ENCODE data around the gene WDPCP.
"Not testable (repeated sequence)": the region's sequence is repeated elsewhere in the genome, so short reads cannot be mapped to it uniquely, and the experiment has no call there.

Gene WDPCP

DNA sequence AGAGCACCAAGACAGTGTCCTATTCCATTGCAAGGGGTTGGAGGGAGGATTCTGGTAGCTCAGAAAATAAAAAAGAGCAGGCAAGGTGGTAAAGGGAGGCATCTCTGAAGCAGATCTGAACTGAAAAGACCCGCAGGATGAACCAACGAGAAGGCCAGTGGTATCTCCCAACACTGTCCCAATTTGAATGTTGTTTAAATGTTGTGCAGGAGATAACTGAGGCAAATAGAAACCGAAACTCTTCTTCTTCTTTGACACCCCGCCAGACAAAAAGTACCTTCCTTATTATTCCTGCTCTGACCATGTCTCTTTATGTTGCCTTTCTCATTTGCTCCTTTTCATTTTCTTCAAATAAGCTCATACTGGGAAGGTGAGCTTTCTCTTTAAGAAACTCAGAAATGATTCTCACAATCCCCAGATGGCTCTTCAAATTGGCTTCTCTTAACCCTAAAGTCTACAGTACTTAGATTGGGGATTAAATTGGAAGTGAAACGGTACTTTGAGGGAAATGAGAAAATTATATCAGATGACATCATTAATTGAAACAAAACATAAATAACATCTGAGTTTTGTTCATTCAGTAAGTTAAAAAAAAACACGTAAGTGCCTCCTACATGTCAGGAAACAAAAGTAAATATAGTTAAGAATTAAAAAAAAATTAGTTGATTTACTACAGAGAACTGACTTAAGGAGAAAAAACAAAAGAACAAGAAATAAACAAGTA is 143.6 kb downstream of the WDPCP start:
- DNase-seq (ENCODE audit: low read depth) = no peak

DNA sequence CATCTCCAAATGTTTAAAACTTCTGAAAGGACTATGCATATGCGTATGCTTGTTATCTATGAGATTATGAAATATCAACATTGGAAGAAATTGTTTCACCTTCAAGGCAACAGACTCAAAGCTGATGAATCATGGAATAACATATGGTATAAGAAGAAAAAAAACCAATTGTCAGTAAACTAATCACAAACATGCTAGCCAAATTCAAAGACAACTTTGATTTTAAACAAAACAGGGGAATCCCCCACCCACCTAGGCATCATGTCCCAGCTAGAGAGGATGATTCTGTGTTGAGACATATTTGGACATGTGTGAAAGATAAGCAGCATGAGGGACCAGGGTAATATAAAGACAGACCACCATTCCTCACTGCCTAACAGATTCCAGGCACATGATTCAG is 147.7 kb downstream of the WDPCP start:
- DNase-seq (ENCODE audit: low read depth) = no peak

DNA sequence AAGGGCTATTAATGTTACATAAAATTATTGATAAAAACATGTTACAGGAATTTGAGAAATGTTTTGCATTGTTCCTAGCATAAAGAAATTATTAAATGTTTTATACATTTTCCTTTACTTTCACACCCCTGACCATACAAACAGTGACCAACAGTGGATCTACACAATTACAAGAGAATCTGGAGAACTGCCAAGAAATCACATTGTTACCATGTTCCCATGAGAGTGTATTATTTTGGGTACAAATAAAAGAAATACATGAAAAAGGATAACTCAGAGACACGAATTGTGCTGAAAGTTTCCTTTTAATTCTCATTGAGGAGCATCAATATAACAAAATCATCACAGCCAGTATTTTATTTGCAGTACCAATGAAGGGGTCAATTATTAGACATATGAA is 150.1 kb downstream of the WDPCP start:
- no peak for DNase-seq (ENCODE audit: low read depth)

DNA sequence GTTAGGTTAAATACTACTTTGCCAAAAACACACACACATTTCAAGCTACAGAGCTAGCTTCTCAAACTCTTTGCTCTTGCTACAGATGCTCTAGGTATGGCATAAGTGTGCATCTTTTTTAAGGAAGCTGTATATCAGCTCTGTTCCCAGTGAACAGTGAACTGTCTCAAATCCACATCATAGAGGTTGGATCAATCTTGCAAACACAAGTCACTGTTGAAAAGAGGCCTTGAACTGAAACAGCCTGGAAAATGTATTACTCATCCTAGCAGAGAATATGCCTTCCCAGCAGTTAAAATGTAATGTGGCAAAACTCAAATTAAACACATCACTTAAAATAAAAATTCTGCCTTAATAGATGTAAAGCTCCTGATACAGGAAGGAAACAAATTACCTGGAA is 151.8 kb downstream of the WDPCP start:
- no peak for DNase-seq (ENCODE audit: low read depth)

DNA sequence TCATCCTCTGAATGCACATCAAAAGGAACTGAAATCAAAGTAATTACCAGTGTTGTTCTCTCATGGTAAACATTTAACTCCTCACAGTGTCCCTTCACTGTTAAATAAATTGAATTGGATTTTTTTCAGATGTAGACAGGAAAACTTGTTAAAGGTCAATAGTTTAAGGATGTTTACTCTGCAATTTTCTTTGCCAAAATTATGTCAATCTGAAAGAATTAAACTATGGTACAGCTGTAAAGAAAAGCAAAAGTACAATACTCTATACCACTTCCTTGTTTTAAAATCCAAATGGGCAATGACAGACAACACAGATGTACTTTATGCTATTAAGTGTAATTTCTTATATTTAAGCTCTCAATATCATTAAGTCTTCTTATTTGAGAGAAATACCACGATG is 153.2 kb downstream of the WDPCP start:
- no peak for DNase-seq (ENCODE audit: low read depth)

DNA sequence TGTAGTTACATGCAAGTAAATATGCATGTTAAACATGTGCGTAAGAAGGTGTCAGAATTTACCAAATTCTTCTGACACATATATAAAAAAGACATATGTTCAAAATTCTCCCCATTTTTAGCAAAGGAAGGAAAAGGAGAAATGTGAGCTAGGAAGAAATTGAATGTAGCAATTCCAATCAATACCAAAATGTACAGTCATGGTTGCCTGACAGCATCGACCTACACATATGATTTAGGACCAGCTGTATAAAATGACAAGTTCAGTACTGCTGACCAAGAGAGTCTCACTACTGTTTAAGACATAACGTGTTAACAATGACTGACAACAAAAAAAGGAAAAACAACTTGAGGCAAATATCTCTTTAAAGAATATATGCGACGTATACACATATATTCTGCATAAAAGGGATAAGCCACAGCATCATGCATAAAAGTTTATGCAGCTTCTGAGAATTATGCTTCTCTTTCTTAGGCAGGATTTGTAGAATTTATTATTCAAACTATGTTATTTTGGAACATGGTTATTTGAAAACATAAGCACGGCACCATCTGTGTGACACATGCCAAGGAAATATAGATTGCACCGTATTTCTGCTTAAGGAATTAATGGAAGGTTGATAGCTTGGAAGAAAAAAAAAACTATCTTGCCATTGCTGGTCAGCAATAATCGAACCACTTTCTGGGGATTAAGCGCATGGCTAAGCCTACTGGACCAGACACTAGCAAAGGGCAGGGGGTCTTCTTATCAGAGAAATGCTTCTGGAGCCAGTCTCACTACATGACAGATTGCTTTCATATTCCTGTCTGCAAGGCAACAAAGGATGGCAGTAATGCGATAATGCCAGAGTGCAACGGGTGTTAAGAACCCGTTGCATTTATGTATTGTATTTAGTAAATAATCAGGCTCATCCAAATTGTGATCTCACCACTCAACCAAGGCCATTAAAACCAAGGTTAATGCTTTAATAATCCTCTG is 154.0 kb downstream of the WDPCP start:
- no peak for DNase-seq (ENCODE audit: low read depth)

DNA sequence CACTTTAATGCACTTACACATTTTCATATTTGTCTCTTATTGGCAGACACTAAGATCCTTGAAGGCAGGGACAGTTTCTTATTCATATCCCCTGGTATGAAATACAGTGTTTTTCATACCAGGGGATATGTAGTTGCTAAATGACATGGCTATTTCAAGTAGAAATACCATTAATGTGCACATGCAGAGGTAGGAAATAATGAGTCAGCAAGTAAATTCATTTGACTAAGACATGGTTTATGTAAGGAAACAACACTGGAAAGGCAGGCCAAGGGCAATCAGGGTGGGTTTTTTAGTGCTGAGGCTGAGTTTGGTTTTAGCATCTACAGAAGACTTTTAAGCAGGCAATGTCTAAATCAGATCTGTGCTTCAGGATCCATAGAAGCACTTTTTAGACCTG is 155.9 kb downstream of the WDPCP start:
- no peak for DNase-seq (ENCODE audit: low read depth)

DNA sequence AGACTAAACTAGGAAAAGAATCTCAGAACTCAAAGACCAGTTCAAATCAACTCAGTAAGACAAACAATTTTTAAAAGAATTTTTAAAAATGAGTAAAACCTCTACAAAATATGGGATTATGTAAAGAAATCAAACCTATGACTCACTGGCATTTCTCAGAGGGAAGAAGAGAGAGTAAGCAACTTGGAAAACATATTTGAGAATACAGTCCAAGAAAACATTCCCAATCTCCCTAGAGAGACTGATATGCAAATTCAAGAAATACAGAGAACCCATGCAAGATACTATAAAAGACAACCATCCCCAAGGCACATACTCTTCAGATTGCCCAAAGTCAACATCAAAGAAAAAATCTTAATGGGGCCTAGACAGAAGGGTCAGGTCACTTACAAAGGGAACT is 162.7 kb downstream of the WDPCP start:
- DNase-seq (ENCODE audit: low read depth) = no peak

DNA sequence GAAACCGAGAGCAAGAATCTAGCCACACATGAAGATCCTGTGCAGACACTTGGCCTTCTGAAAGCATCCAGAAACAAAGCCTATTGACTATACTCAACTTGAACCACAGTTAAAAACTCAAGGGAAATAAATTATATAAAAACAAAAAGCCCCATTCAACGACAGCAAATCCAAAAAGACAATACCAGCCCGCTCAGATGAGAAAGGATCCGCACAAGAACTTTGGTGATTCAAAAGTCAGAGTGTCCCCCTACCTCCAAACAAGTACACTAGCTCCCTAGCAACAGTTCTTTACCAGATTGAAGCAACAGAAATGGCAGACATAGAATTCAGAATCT is 163.2 kb downstream of the WDPCP start:
- DNase-seq (ENCODE audit: low read depth) = no peak

DNA sequence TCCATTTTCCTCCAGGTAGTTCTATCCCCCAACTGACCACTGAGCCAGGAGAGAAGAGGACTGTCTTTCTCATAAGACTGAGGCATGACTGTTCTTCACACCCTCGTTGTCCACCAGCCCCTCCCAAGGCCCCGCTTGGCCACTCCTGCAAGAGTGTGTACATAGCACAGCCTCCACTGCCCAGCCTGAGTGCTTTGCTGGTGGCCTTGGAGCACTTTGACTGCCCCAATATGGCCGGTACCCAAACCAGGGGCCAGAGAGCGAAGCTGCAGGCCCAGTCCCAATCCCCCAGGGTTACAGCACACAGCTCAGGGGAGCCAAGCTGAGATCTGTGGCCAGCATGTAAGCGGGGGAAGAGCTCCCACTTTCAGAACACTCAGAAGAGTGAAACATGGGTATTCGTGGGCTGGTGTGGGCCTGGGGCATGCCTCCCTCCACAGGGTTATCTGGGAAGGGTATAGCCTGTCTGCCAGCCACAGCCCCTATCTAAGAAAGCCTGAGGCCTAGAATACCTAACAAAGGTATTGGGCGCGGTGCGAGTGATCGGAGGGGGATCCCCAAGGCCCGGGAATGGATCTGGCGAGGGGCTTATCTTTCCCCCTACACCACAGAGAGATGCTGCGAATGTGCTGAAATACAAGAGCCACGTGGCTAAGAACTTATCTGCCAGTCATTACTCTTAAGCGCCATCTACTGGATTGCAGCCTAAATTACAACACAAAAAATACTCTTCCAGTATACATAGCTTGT is 163.8 kb downstream of the WDPCP start:
- DNase-seq (ENCODE audit: low read depth) = no peak

DNA sequence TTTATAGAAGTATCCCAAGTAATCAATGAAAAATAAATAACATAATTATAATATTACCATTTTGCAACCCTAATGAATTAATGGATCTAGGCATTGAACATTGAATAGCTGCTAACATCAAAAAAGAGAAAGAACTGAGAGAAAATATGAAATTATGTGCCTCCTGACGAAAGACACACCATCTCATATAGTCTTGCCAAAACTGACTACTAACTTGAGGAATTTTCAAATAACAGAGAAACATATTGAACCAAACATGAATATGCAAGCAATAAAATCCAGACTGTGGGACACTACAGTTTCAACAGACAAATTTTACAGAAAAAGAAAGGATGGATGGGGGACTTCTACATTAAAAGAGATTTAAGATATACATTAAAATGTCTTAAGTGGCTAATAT is 165.7 kb downstream of the WDPCP start:
- no peak for DNase-seq (ENCODE audit: low read depth)

DNA sequence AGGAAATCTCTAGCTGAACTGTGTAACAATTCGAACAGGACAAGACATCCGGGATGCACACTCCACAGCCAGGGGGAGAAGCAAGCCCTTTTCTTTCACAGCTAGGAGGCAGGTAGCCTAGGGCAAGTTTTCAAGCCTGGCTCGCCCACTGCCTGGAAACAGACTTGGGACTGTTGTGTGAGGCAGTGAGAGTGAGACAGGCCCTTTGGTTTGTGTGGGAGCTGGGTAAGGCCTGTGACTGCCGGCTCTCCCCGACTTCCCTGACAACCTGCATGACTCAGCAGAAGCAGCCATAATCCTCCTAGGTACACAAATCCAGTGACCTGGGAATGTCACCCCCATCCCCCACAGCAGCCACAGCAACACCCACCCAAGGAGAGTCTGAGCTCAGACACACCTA is 179.7 kb downstream of the WDPCP start:
- DNase-seq (ENCODE audit: low read depth) = no peak

DNA sequence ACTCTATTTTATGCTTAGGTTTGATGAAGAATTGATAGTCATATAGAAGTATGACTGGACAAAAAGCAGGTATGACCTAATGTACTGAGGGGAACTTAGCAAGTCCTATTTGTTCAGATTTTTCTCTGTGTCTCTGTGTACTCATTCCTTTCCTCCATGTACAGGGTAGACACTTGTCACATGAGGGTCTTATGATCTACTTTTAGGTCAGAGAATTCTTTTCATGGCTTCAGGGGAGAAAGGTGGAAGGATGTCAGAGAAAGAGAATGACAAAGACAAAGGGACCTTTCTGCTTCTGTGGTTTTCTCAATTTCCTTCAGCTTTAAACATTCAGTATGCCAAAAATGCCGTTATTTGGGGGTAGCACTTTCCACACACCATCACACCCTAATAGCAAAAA is 181.6 kb downstream of the WDPCP start:
- no peak for DNase-seq (ENCODE audit: low read depth)

DNA sequence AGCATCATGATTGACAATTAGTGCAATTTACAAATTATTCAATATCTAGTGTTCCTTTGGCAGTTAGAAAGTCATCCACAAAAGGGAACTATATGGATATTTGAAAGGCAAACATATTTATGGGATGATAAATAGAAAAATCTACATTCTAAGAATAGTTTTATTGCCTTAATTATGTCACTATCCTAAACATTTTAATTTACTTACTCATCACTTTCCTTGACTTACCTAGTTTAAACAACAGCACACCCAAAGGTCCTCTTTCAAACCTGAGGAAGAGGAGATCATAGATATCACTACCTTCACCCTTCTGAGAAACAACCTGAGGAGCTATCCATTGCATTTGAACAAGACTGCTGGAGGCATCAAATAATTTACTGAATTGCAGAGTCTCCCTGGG is 184.5 kb downstream of the WDPCP start:
- DNase-seq (ENCODE audit: low read depth) = no peak

DNA sequence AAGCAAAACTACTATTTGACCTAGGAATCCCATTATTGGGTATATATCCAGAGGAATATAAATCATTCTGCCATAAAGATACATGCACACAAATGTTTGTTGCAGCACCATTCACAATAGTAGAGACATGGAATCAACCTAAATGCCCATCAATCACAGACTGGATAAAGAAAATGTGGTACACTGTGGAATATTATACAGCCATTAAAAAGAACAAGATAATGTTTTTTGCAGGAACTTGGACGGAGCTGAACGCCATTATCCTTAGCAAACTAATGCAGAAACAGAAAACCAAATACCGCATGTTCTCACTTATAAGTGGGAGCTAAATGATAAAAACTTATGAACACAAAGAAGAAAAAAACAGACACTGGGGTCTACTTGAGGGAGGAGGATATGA is 185.4 kb downstream of the WDPCP start:
- not testable (repeated sequence) for DNase-seq (ENCODE audit: low read depth)

DNA sequence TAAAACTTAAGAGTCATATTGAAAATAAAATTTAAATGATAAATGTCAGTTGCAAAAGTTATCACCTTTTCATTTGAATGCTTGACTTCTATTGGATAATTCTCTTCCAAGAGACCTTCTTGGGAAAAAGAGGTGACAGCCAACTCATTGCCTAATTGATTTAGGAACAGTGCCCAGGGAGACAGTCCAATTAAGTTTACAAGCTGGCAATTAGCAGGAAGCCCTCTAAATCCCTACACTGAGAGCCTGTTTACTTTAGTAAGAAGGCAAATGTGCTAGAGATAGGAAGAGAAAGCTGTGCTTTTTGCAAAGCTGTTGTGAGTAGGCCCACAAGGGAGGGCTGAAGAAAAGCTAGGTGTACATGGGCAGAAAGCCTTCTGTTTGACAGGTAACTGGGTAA is 189.1 kb downstream of the WDPCP start:
- DNase-seq (ENCODE audit: low read depth) = no peak

DNA sequence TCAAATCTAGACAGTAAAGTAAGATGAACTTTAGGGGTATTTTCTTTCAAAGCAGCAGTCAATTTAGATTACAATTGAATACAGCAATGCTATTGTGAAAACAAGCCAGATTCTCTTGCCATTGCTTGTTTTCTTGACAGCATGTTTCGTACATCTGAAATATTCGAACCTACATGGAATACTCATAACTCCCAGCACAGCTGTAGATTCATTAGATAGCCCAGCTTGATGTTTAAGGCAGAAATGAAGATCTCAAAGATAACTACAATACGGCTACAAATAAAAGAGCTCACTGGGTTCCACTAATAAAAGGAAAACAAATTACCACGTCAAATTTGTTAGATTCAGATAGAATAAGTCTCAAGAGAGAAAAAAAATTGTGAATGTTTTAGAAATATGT is 208.8 kb downstream of the WDPCP start:
- no peak for DNase-seq (ENCODE audit: low read depth)

DNA sequence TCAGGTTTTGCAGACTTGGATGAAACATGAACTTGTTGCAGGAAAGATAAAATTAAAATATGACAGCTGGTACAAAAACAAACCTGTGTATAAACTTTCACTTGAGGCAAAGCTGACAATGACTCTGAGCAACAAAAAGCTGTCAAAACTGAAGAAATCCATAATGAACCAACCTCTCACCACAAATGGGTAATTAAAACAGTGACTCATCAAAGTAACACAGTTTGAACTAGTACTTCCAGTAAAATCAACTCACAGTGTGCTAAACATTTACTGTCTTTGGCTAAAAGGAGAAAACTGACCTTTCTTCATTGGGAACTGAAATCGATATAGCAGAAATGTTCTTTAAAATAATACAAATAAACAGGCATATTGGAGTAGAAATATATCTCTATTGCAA is 209.7 kb downstream of the WDPCP start:
- DNase-seq (ENCODE audit: low read depth) = no peak

DNA sequence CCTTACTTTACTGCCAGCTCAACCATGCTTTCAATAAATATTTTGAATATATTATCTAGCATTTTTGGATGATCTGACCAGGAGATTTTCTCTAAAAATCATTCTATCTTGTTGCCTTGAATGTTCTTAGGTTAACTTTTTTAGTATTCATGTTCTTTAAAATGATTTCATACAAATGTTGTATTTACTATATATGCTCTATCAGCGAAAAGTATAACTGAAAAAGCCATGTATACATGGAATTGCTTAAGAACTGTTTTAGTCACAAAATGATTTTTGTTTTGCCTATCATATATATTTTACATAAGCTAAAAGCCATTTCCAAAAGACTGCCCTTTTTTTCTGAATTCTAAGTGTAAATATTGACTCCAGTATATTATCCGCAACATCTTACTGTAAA is 213.9 kb downstream of the WDPCP start:
- DNase-seq (ENCODE audit: low read depth) = no peak

DNA sequence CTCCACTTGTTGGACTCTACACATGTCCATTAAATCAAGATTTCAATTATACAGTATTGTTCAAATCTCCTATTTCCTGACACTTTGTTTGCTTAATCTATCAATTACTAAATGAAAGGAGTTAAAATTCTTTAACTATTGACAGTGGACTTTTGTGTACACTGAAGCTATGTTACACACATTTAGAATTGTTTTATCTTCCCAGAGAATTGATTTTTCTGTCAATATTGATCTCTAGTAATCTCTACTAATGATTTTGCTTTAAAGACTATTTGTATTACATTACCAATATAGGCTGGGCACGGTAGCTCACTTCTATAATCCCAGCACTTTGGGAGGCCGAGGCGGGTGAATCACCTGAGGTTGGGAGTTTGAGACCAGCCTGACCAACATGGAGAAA is 215.7 kb downstream of the WDPCP start:
- DNase-seq (ENCODE audit: low read depth) = no peak

DNA sequence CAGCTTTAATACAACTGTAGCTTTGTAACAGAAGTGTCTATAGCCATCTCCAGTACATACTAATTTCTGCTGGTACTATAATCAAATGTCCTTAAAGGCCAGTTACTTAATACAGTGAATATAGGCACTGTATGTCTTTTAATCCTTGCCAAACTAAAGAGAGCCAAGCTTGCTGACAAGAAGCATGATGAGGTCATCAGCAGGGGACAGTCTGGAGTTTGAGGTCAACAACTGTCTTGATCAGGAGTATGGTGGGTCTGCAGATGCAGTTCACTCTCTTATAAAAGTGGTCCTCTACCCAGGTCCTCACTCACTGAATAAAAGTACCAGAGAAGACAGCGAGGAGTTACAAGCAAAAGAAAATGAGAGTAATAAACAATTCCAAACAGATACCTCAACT is 219.1 kb downstream of the WDPCP start:
- no peak for DNase-seq (ENCODE audit: low read depth)

DNA sequence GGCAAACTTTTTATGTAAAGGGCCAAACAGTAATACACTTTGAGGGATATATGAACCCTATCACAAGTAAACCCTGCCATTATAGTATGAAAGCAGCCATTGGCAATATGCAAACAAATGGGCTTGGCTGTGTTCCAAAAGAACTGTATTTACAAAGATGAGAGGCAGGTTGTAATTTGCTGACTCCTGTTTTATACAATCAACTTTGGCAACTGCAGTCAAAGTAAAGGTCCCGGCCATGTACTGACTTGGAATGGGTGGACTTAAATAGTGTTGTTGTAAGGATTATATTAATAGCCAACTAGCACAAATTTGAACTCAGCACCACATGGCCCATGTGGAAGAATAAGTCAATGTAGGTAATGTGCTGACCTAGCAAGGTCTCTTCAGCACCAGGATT is 223.4 kb downstream of the WDPCP start:
- no peak for DNase-seq (ENCODE audit: low read depth)

DNA sequence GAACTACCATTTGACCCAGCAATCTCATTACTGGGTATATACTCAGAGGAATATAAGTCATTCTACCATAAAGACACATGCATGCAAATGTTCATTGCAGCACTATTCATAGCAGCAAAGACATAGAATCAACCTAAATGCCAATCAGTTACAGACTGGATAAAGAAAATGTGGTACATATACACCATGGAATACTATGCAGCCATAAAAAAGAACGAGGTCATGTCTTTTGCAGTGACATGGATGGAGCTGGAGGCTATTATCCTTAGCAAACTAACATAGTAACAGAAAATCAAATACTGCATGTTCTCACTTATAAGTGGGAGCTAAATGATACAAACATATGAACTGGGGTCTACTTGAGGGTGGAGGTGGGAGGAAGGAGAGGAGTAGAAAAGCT is 230.6 kb downstream of the WDPCP start:
- not testable (repeated sequence) for DNase-seq (ENCODE audit: low read depth)
